Keratinocyte (primary cell): Measurements from ENCODE around the gene KRT2. TPM values are rescaled to one million over a fixed set of nuclear protein-coding genes. Genes with fewer than 3 reads are reported as not detected.

ENCODE experiments used
- DNase-seq: peaks from one replicate; pipeline ENCODE4 v3.0.0-alpha.2; 2011; ENCODE audit warnings: low read depth, missing footprints, low spot score
- FAIRE-seq: peaks from 2 replicates; lab custom pipeline; 2011; peaks lifted over from hg19 to GRCh38; lab: Jason Lieb, UNC
- H2AFZ ChIP-seq: 2 replicates; pipeline ENCODE4 v1.6.0; 2012; ENCODE audit warnings: low read length, control low read depth, inconsistent platforms; ENCODE audit not compliant: control insufficient read depth
- H3K27ac ChIP-seq: 2 replicates; pipeline ENCODE4 v1.5.1; 2011; ENCODE audit warnings: low read length; ENCODE audit not compliant: control insufficient read depth, insufficient read depth
- H3K27me3 ChIP-seq: 3 replicates; pipeline ENCODE4 v1.6.0; 2011; ENCODE audit warnings: low read length; ENCODE audit not compliant: control insufficient read depth, insufficient read depth; ENCODE audit errors: extremely low read depth
- H3K36me3 ChIP-seq, 2 experiments: 2 replicates in 1 of 2; 3 replicates in 1 of 2; pipeline ENCODE4 v1.5.1; 2011; ENCODE audit warnings: low read length in 2 of 2, mild to moderate bottlenecking in 1 of 2; ENCODE audit not compliant: control insufficient read depth in 2 of 2, insufficient read depth in 2 of 2; ENCODE audit errors: extremely low read depth in 1 of 2
- H3K4me1 ChIP-seq: 3 replicates; pipeline ENCODE4 v1.5.1; 2011; ENCODE audit warnings: low read length; ENCODE audit not compliant: control insufficient read depth, insufficient read depth; ENCODE audit errors: extremely low read depth
- H3K4me2 ChIP-seq: 3 replicates; pipeline ENCODE4 v1.6.0; 2011; ENCODE audit warnings: low read depth, low read length; ENCODE audit not compliant: control insufficient read depth, insufficient read depth; ENCODE audit errors: extremely low read depth
- H3K4me3 ChIP-seq, 3 experiments: fragments of 200-600 bp in 1 of 3; sonication (generic) in 1 of 3; 2 replicates in 2 of 3; 3 replicates in 1 of 3; pipeline ENCODE4 v1.5.1; 2011 to 2016; ENCODE audit warnings: low read length in 3 of 3, mild to moderate bottlenecking in 3 of 3, control low read depth in 2 of 3, inconsistent platforms in 1 of 3, low read depth in 1 of 3, mixed read lengths in 1 of 3, mixed run types in 1 of 3, moderate library complexity in 1 of 3; ENCODE audit not compliant: control insufficient read depth in 2 of 3, insufficient read depth in 2 of 3; ENCODE audit errors: extremely low read depth in 1 of 3
- H3K79me2 ChIP-seq: 2 replicates; pipeline ENCODE4 v1.6.0; 2012; ENCODE audit warnings: low read length; ENCODE audit not compliant: control insufficient read depth, insufficient read depth
- H3K9ac ChIP-seq: 3 replicates; pipeline ENCODE4 v1.6.0; 2011; ENCODE audit warnings: low read length; ENCODE audit not compliant: control insufficient read depth, insufficient read depth; ENCODE audit errors: extremely low read depth
- H3K9me1 ChIP-seq: 3 replicates; pipeline ENCODE4 v1.6.0; 2011; ENCODE audit warnings: low read length; ENCODE audit not compliant: control insufficient read depth, insufficient read depth; ENCODE audit errors: extremely low read depth
- H3K9me3 ChIP-seq: 2 replicates; pipeline ENCODE4 v1.5.1; 2012; ENCODE audit warnings: low read depth, low read length; ENCODE audit not compliant: control insufficient read depth
- H4K20me1 ChIP-seq: 3 replicates; pipeline ENCODE4 v1.6.0; 2011; ENCODE audit warnings: low read length; ENCODE audit not compliant: control insufficient read depth, insufficient read depth; ENCODE audit errors: extremely low read depth
- CTCF ChIP-seq, 3 experiments: IDR thresholded peaks in 1 of 3; conservative IDR thresholded peaks in 1 of 3; optimal IDR thresholded peaks in 1 of 3; 2 replicates in 2 of 3; 3 replicates in 1 of 3; pipeline versions ENCODE3 to v1.5.1; 2011; ENCODE audit warnings: low read length in 3 of 3, mild to moderate bottlenecking in 3 of 3, moderate library complexity in 2 of 3, control low read depth in 1 of 3, inconsistent platforms in 1 of 3; ENCODE audit not compliant: insufficient read depth in 2 of 3; ENCODE audit errors: extremely low read depth in 1 of 3
- EZH2 ChIP-seq: IDR thresholded peaks from one replicate; pipeline ENCODE4 v1.6.1; 2012; ENCODE audit warnings: inconsistent platforms, mild to moderate bottlenecking, low read length, moderate library complexity
- dilution Hi-C: fragments of 300-500 bp; cut with MboI; formaldehyde crosslinking; loops from one replicate; pipeline ENCODE4 v1.7.0; 2020; ENCODE audit warnings: low sequenced_read_pairs; ENCODE audit not compliant: extremely low pct_ligation_motif_present
- polyA plus RNA-seq, 5 experiments: library from polyadenylated mRNA; depleted of rRNA in 3 of 5; stranded (reverse) in 3 of 5; stranded (forward) in 1 of 5; unstranded in 1 of 5; fragments of >200 nt; gene quantifications; 1 replicate in 1 of 5; 2 replicates in 3 of 5; 3 replicates in 1 of 5; pipeline versions ENCODE4 v1.2.1 to v1.2.3, GENCODE V29; 2011 to 2012; ENCODE audit warnings: missing spikeins in 2 of 5, low read depth in 1 of 5, low replicate concordance in 1 of 5

KRT2 gene
- polyA plus RNA-seq, 1 donor (not counting 4 experiments of a cell fraction or from before 2014, with no cell fraction given), result 0.69 TPM

GRCh38 chr12:52608161-52608560 lies 43.9 kb downstream of the KRT2 start:
- Histone ChIP-seq H4K20me1 (no peaks in the 10 kb centered on the region), H3K27me3 (peaks cover 21% of the 10 kb centered on the region), H3K4me2 (no peak overlapping the region), H3K79me2 (no peaks in the 10 kb centered on the region), H3K36me3 (no peaks in the 10 kb centered on the region), H3K4me1 (no peaks in the 10 kb centered on the region), H3K27ac (no peak overlapping the region), H3K9me1 (no peaks in the 10 kb centered on the region), H3K9me3 (no peaks in the 10 kb centered on the region), H2AFZ (no peak overlapping the region), H3K9ac (no peak overlapping the region), H3K4me3 (no peak overlapping the region)
- TF ChIP-seq EZH2, result no peak
- no peak for TF ChIP-seq CTCF (optimal IDR thresholded peaks at IDR 0.05 in 1 of 3, IDR thresholded peaks at IDR 0.05 in 1 of 3, conservative IDR thresholded peaks at IDR 0.05 in 1 of 3; ENCODE audit: extremely low read depth in 1 of 3, insufficient read depth in 2 of 3, low read length in 3 of 3)
- no peak for DNase-seq
- FAIRE-seq, result no peak
- dilution Hi-C loops, result no loop called here

GRCh38 chr12:52607314-52607713 lies 44.7 kb downstream of the KRT2 start:
- Histone ChIP-seq H4K20me1 (no peaks in the 10 kb centered on the region), H3K4me3 (no peak overlapping the region), H3K9me1 (no peaks in the 10 kb centered on the region), H3K79me2 (no peaks in the 10 kb centered on the region), H3K4me1 (no peaks in the 10 kb centered on the region), H3K4me2 (no peak overlapping the region), H2AFZ (no peak overlapping the region), H3K9ac (no peak overlapping the region), H3K9me3 (no peaks in the 10 kb centered on the region), H3K27ac (no peak overlapping the region), H3K27me3 (peaks cover 21% of the 10 kb centered on the region), H3K36me3 (no peaks in the 10 kb centered on the region)
- dilution Hi-C loops, result no loop called here
- FAIRE-seq, result no peak
- no peak for DNase-seq
- no peak for TF ChIP-seq EZH2
- no peak for TF ChIP-seq CTCF (optimal IDR thresholded peaks at IDR 0.05 in 1 of 3, IDR thresholded peaks at IDR 0.05 in 1 of 3, conservative IDR thresholded peaks at IDR 0.05 in 1 of 3; ENCODE audit: extremely low read depth in 1 of 3, insufficient read depth in 2 of 3, low read length in 3 of 3)
